HG02588 (cell line): ENCODE measurements around the gene ZFP91.

Experiments used
- ATAC-seq: cut with Tn5 transposase; IDR thresholded peaks from one replicate; pipeline ENCODE4 v1.9.1; 2021; ENCODE audit warnings: mild to moderate bottlenecking, moderate library complexity; ENCODE audit not compliant: unreplicated experiment

Gene ZFP91

DNA sequence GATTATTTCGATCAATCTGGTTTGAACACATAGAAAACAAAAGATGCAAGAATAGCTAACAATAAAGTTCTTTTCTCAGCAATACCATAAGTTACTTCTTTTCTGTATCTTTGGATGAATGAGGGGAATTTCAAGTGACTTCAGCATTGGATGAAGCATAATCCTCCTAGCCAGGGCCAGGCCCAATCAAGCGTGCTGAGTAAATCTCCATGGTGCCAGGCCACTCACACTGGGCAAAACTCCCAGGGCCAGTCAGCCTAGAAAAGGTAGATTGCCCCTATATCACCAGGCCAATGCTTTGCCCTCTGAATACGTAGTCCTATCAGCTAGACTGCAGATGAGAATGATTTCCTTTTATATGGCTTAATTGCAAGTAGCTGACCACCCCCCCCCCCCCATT lies 49.6 kb downstream of the ZFP91 start:
- ATAC-seq, result no peak

DNA sequence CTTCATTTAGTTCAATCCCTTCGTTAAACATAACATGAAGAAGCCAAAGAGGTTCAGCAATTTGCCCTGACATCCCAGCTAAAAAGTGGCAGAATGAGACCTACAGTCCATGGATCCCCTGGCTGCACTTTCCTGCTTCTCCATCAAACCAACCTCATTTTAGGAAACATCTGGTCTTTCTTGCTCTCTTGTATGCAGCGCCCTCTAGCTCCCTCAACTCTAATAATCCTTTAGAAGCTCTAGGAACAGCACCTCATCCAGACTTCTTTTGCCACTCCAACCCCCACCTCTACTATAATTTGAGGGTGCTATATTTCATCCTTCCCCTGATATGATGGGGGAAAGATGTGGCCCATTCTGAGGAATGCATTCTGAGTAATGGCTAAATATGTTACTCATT lies 51.0 kb downstream of the ZFP91 start:
- no peak for ATAC-seq

DNA sequence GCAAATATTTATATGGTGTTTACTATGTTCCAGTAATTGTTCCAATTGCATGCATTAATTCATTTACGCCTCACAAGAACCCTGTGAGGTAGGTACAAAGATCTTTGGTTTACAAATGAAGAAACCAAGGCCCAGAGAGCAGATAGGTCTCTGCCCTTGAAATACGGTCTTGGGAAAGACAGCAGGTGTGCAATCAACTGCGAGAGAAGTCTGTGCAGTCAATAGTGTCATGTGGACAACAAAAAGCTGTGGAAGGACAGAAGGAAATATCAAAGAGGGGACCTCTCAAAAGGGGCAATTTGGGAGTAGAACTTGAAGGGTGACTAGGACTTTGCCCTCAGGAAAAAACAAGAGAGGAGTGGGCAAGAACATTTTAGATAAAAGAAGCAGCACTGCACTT lies 52.5 kb downstream of the ZFP91 start:
- ATAC-seq, result no peak

DNA sequence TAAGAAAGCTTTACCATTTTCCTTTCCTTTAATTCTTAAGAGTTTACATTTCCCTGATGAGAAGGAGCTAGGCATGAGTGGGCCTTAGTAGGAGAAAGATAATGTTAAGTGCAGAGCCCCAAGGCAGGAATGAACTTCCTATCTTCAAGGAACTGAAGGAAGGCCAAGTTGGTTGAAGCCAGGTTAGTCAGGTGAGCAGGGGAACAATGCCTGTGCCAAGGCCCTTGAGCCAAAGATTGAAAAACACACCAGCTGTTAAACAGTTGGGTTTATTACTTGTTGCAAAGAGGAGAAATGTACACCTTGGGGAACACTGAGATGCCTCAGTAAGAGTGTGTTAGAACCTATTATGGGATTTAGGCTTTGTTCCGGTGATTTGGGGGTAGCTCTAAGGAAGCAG lies 53.6 kb downstream of the ZFP91 start:
- no peak for ATAC-seq

DNA sequence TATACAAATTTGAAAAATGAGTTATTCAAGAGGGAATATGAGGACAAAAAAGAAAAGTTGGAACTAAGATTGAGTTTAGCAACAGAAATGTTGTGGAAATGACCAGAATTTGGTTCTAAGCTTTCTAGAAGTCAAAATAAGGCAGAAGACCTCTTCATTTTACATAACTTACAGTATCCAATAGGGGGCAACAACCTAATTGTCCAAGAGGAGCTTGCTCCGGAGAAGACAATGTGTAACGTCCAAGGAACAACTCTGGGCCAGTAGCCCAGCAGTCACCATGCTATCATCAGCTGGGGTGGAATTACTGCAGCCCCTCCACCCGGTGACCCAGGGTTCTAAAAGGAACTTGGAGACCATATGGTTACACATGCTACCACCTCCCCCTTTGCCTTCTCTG lies 57.7 kb downstream of the ZFP91 start:
- no peak for ATAC-seq

DNA sequence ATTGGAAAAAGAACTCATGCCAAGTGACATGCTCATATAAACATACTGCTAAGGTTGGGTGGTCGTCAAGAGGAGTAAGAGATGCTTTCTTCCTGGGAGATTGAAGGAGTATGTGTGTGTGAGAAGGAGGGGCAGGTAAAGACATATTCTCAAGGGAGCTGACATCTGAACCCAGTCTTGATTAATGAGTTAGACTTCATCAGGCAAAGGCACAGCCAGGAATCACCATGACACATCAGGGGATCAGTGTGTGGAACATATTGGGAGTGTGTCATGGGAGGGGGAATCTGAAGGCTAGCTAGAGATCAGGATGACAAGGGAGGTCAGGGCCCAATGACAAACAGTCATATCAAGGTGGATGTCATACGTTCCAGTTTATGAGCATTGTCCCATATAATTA lies 58.5 kb downstream of the ZFP91 start:
- no peak for ATAC-seq

GRCh38 chr11:58639103-58639502 lies 60.2 kb downstream of the ZFP91 start:
- ATAC-seq, result no peak

DNA sequence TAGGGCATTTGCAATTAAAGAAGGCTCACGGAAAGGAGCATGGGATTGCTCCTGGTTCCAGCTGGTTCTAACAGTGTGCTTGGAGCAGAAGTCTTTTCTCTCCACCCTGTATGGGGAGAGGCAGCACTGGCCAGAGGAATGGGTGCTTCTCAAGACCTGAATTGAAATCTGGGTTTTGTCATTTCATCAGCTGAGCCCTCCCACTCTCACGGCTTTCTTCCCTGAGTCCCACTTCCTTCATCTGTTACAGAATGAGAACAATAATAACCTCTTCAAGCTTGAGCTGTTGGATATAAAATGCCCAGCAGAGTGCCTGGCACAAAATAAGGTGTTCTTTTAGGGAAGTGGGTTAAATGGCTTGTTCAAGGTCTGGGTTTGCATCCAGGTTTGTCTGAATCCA lies 60.8 kb downstream of the ZFP91 start:
- no peak for ATAC-seq

GRCh38 chr11:58640386-58641023 lies 61.6 kb downstream of the ZFP91 start:
- ATAC-seq, result no peak

GRCh38 chr11:58641341-58641740 lies 62.5 kb downstream of the ZFP91 start:
- no peak for ATAC-seq

DNA sequence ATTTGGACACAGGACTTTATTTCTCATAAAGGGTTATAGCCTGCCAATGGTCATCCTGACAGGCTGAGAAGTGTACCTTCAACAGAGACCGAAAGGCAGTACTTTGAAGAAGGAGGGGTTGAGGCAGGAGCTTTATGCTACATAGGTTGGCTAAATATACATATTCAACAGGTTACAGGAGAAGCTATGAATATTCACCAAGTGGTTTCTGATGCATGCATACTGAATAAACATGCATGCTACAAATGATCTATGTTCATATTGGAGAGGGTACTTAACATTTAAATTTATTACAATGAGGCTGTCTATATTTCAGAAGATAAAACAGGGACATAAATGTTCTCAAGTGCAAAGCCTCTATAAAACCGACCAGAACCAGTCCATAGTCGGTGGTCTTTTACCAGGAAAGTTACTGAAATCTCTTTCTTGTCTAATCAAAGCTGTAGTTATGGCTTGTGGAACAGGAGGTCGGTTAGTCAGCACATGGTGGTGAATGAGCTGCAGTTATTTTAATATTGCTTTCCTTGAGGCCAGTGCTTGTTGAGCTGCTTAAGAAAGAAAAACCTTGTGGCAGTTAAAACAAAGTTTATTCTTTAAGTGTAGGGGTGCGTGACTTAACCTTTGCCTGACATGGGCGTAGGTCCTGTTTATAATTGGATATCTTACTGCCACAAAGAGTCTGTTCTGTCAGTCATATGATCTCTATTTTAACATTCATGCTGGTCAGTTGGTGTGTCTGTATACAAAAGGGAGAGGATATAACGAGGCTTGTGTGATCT lies 63.1 kb downstream of the ZFP91 start:
- no peak for ATAC-seq

- ATAC-seq, result no peak
Measured at GRCh38 chr11:58645854-58646253, 67.0 kb downstream of the ZFP91 start.

GRCh38 chr11:58647141-58647699 lies 68.4 kb downstream of the ZFP91 start:
- peak; percentile 86 for ATAC-seq

DNA sequence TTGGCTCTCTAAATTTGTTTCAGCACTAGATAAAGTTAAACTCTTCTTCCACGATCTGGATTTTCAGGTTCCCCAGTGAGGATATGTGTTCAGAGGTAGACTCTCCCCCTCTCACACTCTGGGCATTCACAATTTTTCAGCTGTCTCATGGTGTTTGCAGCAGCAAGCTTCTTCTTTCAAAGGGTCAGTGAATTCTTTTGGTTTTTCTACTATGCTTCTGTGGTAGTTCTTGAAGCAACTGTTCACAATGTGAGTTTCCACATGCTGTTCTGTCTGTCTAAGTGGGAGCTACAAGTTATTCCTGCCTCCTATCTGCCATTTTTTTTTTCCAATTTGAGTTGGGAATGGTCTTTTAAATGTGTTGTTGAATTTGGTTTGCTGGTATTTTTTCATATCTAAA lies 69.0 kb downstream of the ZFP91 start:
- peak; percentile 11 for ATAC-seq

DNA sequence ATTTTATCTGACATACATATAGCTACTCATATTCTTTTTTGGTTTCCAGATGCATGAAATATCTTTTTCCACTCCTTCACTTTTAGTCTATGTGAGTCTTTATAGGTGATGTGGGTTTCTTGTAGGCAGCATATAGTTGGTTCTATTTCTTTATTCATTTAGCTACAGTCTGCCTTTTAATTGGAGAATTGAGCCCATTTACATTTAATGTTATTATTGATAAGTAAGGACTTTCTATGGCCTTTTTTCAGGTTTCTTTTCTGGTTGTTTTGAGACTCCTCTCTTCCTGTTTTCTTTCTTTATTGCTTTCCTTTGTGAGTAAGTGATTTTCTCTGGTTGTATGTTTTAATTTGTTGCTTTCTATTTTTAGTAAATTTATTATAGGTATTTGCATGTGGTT lies 70.8 kb downstream of the ZFP91 start:
- no peak for ATAC-seq

DNA sequence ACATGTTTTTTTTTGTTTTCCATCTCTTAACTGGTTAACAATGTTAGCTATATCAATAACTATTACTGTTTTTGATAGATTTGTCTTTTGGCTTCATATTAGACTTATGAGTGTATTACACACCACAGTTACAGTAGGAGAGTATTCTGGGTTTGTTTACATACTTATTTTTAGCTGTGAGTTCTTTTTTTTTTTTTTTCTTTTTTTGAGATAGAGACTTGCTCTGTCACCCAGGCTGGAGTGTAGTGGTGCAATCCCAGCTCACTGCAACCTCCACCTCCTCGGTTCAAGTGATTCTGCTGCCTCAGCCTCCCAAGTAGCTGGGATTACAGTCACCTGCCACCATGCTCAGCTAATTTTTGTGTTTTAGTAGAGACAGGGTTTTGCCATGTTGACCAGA lies 71.6 kb downstream of the ZFP91 start:
- no peak for ATAC-seq

- no peak for ATAC-seq
Measured at GRCh38 chr11:58652726-58653280, 73.9 kb downstream of the ZFP91 start.

- ATAC-seq, result peak; percentile 95
Measured at GRCh38 chr11:58654079-58654907, 75.4 kb downstream of the ZFP91 start.

DNA sequence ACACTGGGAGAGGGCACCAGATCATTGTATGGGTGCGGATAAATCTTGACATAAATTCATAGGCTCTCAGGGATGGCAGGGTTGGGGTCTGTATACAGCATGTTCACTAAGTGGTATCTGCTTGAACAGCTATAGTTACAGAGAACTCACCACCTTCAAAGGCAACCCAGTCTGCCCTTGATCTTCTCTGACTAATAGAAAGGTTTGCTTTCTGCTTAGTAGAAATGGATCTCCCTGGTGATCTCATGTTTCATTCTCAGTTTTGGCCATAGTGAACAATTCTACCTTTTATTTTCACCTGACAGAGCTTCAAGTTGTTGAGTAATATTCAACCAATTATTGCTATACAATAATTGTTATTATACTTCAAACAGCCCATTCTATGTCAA lies 76.0 kb downstream of the ZFP91 start:
- no peak for ATAC-seq

DNA sequence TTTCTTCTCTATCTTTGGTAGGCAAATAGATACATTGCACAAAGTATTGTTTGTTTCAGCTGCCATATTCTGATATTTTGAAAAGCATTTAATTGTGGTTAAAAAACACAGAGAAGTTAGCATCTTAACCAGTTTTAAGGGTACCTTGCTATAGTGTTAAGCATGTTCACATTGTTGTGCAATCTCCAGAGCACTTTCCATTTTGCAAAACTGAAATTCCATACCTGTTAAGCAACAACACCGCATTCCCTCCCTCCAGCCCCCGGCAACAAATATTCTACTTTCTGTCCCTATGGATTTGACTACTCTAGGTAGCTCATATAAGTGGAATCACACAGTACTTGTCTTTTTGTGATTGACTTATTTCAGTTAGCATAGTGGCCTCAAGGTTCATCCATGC lies 77.5 kb downstream of the ZFP91 start:
- ATAC-seq, result no peak

GRCh38 chr11:58658623-58659022 lies 79.8 kb downstream of the ZFP91 start:
- ATAC-seq, result no peak
